Measurements from ENCODE around the gene ITLN1. TPM values are rescaled to one million over a fixed set of nuclear protein-coding genes. Genes with fewer than 3 reads are reported as not detected.

Gene ITLN1
- total and polyA plus RNA-seq, 9 donors, result 0.48 to 1,183 (median 4.5) TPM

- no peak overlapping the region for H3K27ac ChIP-seq
- DNase-seq, result no peak
- H3K27me3 ChIP-seq, result no peaks in the 10 kb centered on the region
- no peak overlapping the region for H3K4me3 ChIP-seq
- no peaks in the 10 kb centered on the region for H3K4me1 ChIP-seq (ENCODE audit: insufficient read depth)
- no peak for TF ChIP-seq EP300 (IDR thresholded peaks at IDR 0.05)
- TF ChIP-seq CTCF (IDR thresholded peaks at IDR 0.05), result no peak
- no peak for TF ChIP-seq POLR2A (IDR thresholded peaks at IDR 0.05)
- H3K9me3 ChIP-seq, result no peaks in the 10 kb centered on the region
- no peaks in the 10 kb centered on the region for H3K36me3 ChIP-seq
- intact Hi-C loops (cut with DNase I), result no loop called here
- WGBS, 3 donors, result 70 to 85% (median 81%) methylated on average over 2 of the region's 2 CpGs
Observed at GRCh38 chr1:160853754-160854153, 31.2 kb downstream of the ITLN1 start.

- Histone ChIP-seq H3K36me3 (no peaks in the 10 kb centered on the region), H3K9me3 (no peaks in the 10 kb centered on the region), H3K27me3 (no peaks in the 10 kb centered on the region), H3K4me1 (ENCODE audit: insufficient read depth) (no peaks in the 10 kb centered on the region), H3K4me3 (no peak overlapping the region), H3K27ac (no peak overlapping the region)
- TF ChIP-seq EP300 (IDR thresholded peaks at IDR 0.05), result no peak
- no peak for TF ChIP-seq POLR2A (IDR thresholded peaks at IDR 0.05)
- no peak for TF ChIP-seq CTCF (IDR thresholded peaks at IDR 0.05)
- 89 to 92% (median 91%) methylated on average over 3 of the region's 3 CpGs for WGBS, 3 donors
- DNase-seq, result no peak
- intact Hi-C loops (cut with DNase I), result no loop called here
Observed at GRCh38 chr1:160853014-160853413, 32.0 kb downstream of the ITLN1 start.

- H3K4me3 ChIP-seq, result no peak overlapping the region
- H3K27me3 ChIP-seq, result no peaks in the 10 kb centered on the region
- no peak overlapping the region for H3K27ac ChIP-seq
- 91 to 95% (median 94%) methylated on average over 8 of the region's 8 CpGs for WGBS, 3 donors
- intact Hi-C loops (cut with DNase I), result no loop called here
- no peaks in the 10 kb centered on the region for H3K9me3 ChIP-seq
- no peaks in the 10 kb centered on the region for H3K36me3 ChIP-seq
- DNase-seq, result no peak
- no peaks in the 10 kb centered on the region for H3K4me1 ChIP-seq (ENCODE audit: insufficient read depth)
- TF ChIP-seq POLR2A (IDR thresholded peaks at IDR 0.05), result no peak
- no peak for TF ChIP-seq EP300 (IDR thresholded peaks at IDR 0.05)
- TF ChIP-seq CTCF (IDR thresholded peaks at IDR 0.05), result no peak
Observed at GRCh38 chr1:160850993-160851392, 34.0 kb downstream of the ITLN1 start.

- no peak for TF ChIP-seq POLR2A (IDR thresholded peaks at IDR 0.05)
- TF ChIP-seq EP300 (IDR thresholded peaks at IDR 0.05), result no peak
- TF ChIP-seq CTCF (IDR thresholded peaks at IDR 0.05), result no peak
- WGBS, 3 donors, result 84 to 89% (median 87%) methylated on average over 5 of the region's 5 CpGs
- intact Hi-C loops (cut with DNase I), result no loop called here
Observed at GRCh38 chr1:160850541-160850940, 34.4 kb downstream of the ITLN1 start.

More at GRCh38 chr1:160850541-160850940, 34.4 kb downstream of the ITLN1 start:
- no peaks in the 10 kb centered on the region for H3K36me3 ChIP-seq
- no peaks in the 10 kb centered on the region for H3K9me3 ChIP-seq
- no peaks in the 10 kb centered on the region for H3K4me1 ChIP-seq (ENCODE audit: insufficient read depth)
- no peak overlapping the region for H3K27ac ChIP-seq
- H3K27me3 ChIP-seq, result no peaks in the 10 kb centered on the region
- H3K4me3 ChIP-seq, result no peak overlapping the region
- no peak for DNase-seq

All from ovary (tissue), 9 donors.